Nephron progenitor cell (in vitro differentiated cells): ENCODE measurements around the gene RSU1.

Experiments used
- DNase-seq: peaks from one replicate; pipeline ENCODE4 v3.0.0; 2021
- H3K27ac Mint-ChIP-seq: 2 replicates; pipeline ENCODE4 v1.8.0; 2021; ENCODE audit warnings: mild to moderate bottlenecking, moderate library complexity, mixed read lengths
- H3K27me3 Mint-ChIP-seq: 2 replicates; pipeline ENCODE4 v1.8.0; 2021; ENCODE audit warnings: mild to moderate bottlenecking, low read depth, mixed read lengths; ENCODE audit not compliant: poor library complexity
- H3K36me3 Mint-ChIP-seq: 2 replicates; pipeline ENCODE4 v1.8.0; 2021; ENCODE audit warnings: low read depth, mixed read lengths
- H3K4me1 Mint-ChIP-seq: 2 replicates; pipeline ENCODE4 v1.8.0; 2021; ENCODE audit warnings: mixed read lengths
- H3K4me3 Mint-ChIP-seq: 2 replicates; pipeline ENCODE4 v1.8.0; 2021; ENCODE audit warnings: mild to moderate bottlenecking, moderate library complexity, mixed read lengths
- H3K9me3 Mint-ChIP-seq: 2 replicates; pipeline ENCODE4 v1.8.0; 2021; ENCODE audit warnings: mild to moderate bottlenecking, moderate library complexity, mixed read lengths
- CTCF ChIP-seq: fragments of 200-600 bp; sonication (generic); IDR thresholded peaks from 2 replicates; pipeline ENCODE4 v1.5.0; 2021; ENCODE audit warnings: antibody characterized with exemption

RSU1 gene

GRCh38 chr10:16652154-16652553 lies 165.1 kb downstream of the RSU1 start:
- Mint-ChIP-seq H3K4me1 (peaks cover 3% of the 10 kb centered on the region), H3K36me3 (no peaks in the 10 kb centered on the region), H3K27ac (no peak overlapping the region), H3K4me3 (no peak overlapping the region), H3K27me3 (no peaks in the 10 kb centered on the region), H3K9me3 (no peaks in the 10 kb centered on the region)
- TF ChIP-seq CTCF: no peak
- DNase-seq: no peak

- no peaks in the 10 kb centered on the region for H3K27me3 Mint-ChIP-seq
- H3K4me1 Mint-ChIP-seq: peaks cover 3% of the 10 kb centered on the region
- H3K36me3 Mint-ChIP-seq: no peaks in the 10 kb centered on the region
- H3K27ac Mint-ChIP-seq: peak overlapping the region; percentile 2
- no peak overlapping the region for H3K4me3 Mint-ChIP-seq
- H3K9me3 Mint-ChIP-seq: no peaks in the 10 kb centered on the region
- no peak for DNase-seq
- TF ChIP-seq CTCF: no peak
Measured at GRCh38 chr10:16649757-16650156, 167.5 kb downstream of the RSU1 start.

- no peaks in the 10 kb centered on the region for H3K36me3 Mint-ChIP-seq
- no peaks in the 10 kb centered on the region for H3K27me3 Mint-ChIP-seq
- H3K4me1 Mint-ChIP-seq: peaks cover 3% of the 10 kb centered on the region
- H3K9me3 Mint-ChIP-seq: no peaks in the 10 kb centered on the region
- no peak for DNase-seq
- no peak for TF ChIP-seq CTCF
- no peak overlapping the region for H3K4me3 Mint-ChIP-seq
- H3K27ac Mint-ChIP-seq: no peak overlapping the region
Measured at GRCh38 chr10:16648366-16648765, 168.9 kb downstream of the RSU1 start.

GRCh38 chr10:16646181-16647059 lies 170.8 kb downstream of the RSU1 start:
- DNase-seq: no peak
- no peak for TF ChIP-seq CTCF
- Mint-ChIP-seq H3K9me3 (no peaks in the 10 kb centered on the region), H3K4me3 (no peak overlapping the region), H3K27me3 (peaks cover 3% of the 10 kb centered on the region), H3K27ac (peak overlapping the region; percentile 71), H3K36me3 (no peaks in the 10 kb centered on the region), H3K4me1 (peaks cover 8% of the 10 kb centered on the region)

- Mint-ChIP-seq H3K4me3 (no peak overlapping the region), H3K27me3 (peaks cover 3% of the 10 kb centered on the region), H3K9me3 (no peaks in the 10 kb centered on the region), H3K4me1 (peaks cover 8% of the 10 kb centered on the region), H3K27ac (no peak overlapping the region), H3K36me3 (no peaks in the 10 kb centered on the region)
- no peak for DNase-seq
- no peak for TF ChIP-seq CTCF
Measured at GRCh38 chr10:16644146-16644545, 173.1 kb downstream of the RSU1 start.

- H3K4me1 Mint-ChIP-seq: peaks cover 8% of the 10 kb centered on the region
- H3K27ac Mint-ChIP-seq: no peak overlapping the region
- TF ChIP-seq CTCF: no peak
Measured at GRCh38 chr10:16643502-16643901, 173.7 kb downstream of the RSU1 start.

More at GRCh38 chr10:16643502-16643901, 173.7 kb downstream of the RSU1 start:
- Mint-ChIP-seq H3K9me3 (no peaks in the 10 kb centered on the region), H3K27me3 (peaks cover 3% of the 10 kb centered on the region), H3K36me3 (no peaks in the 10 kb centered on the region), H3K4me3 (no peak overlapping the region)
- no peak for DNase-seq
